ENCODE measurements around the gene GTF3A. TPM values are rescaled to one million over a fixed set of nuclear protein-coding genes. Genes with fewer than 3 reads are reported as not detected.

The GTF3A gene
- total and polyA plus RNA-seq, 2 of the 4 experiments (the other 2 are of a cell fraction): 74.1 to 116 TPM

DNA sequence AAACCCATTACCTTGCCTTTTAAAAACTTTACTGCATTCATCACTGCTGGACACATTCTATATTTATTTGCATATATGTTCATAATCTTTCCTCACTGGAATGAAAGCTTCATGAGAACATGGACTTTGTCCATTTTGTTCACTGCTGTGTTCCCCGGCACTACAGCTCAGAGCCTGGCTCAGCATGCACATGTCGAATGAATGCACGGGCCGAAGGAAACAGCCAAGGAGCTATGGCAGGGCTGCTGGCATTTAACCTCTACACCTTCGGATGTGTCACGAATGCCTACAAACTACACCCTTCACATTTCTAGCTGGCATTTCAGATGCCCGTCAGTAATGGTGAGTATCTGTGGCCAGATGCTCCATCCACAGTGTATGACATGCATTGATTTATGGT, 18.4 kb downstream of the GTF3A start:
- intact Hi-C loops (cut with micrococcal nuclease) (no loop called here), dilution Hi-C loops (cut with HindIII; ENCODE audit: low sequenced_read_pairs, unreplicated experiment) (no loop called here), in situ Hi-C loops (cut with MboI; ENCODE audit: low sequenced_read_pairs) (no loop called here)
- Histone ChIP-seq H3K27me3 (ENCODE audit: control insufficient read depth, insufficient read depth, low read length) (no peaks in the 10 kb centered on the region), H4K91ac (ENCODE audit: insufficient read depth, low read depth, low read length) (no peak overlapping the region), H3K14ac (replicated peaks; ENCODE audit: low read depth, low read length) (no peak overlapping the region), H4K20me1 (ENCODE audit: insufficient read depth, low read length) (no peaks in the 10 kb centered on the region), H3K79me1 (ENCODE audit: low read depth in 1 of 2, low read length in 2 of 2) (peaks cover 0 to 32% of the 10 kb centered on the region in 2 experiments), H2AFZ (replicated peaks; ENCODE audit: low read length, poor library complexity) (no peak overlapping the region), H2AK5ac (ENCODE audit: low read depth, low read length) (no peak overlapping the region), H2BK120ac (ENCODE audit: low read depth, low read length) (no peak overlapping the region), H3K23ac (ENCODE audit: low read depth, low read length) (no peak overlapping the region), H3K4me1 (ENCODE audit: control insufficient read depth, insufficient read depth, low read length) (no peaks in the 10 kb centered on the region), H3K4me2 (ENCODE audit: low read depth, low read length) (no peak overlapping the region), H2BK15ac (ENCODE audit: low read depth, low read length) (no peak overlapping the region), H2AK9ac (replicated peaks; ENCODE audit: low read depth, low read length, poor library complexity) (no peak overlapping the region), H3K36me3 (ENCODE audit: control insufficient read depth, insufficient read depth, low read length) (peaks cover 17% of the 10 kb centered on the region), H3K18ac (ENCODE audit: low read depth, low read length) (no peak overlapping the region), H4K8ac (ENCODE audit: low read depth in 2 of 2, low read length in 2 of 2) (no peak overlapping the region), H3K9ac (ENCODE audit: low read depth, low read length) (no peak overlapping the region), H3K4ac (ENCODE audit: low read depth, low read length) (no peak overlapping the region), H2BK20ac (ENCODE audit: low read depth, low read length) (no peak overlapping the region), H3K9me1 (ENCODE audit: insufficient read depth, low read length) (no peaks in the 10 kb centered on the region; the same call in 1 of the 2 replicates), H3K56ac (ENCODE audit: extremely low read depth, insufficient read depth, low read length) (no peak overlapping the region), H3K4me3 (ENCODE audit: insufficient read depth, low read depth, low read length) (no peak overlapping the region), H3K9me3 (ENCODE audit: control insufficient read depth, insufficient read depth, low read length) (no peaks in the 10 kb centered on the region), H2BK5ac (ENCODE audit: low read depth, low read length, poor library complexity, severe bottlenecking) (no peak overlapping the region), H4K5ac (ENCODE audit: low read depth, low read length) (no peak overlapping the region), H3K27ac (ENCODE audit: insufficient read depth, low read length) (no peak overlapping the region)
- TF ChIP-seq SMC3 (IDR thresholded peaks at IDR 0.05; ENCODE audit: low read depth, low read length): no peak
- TF ChIP-seq RCOR1 (IDR thresholded peaks at IDR 0.05; ENCODE audit: insufficient replicate concordance, low read length): no peak
- no peak for TF ChIP-seq POLR2A (IDR thresholded peaks at IDR 0.05; ENCODE audit: low read depth, low read length)
- no peak for TF ChIP-seq RAD21 (IDR thresholded peaks at IDR 0.05; ENCODE audit: low read length)
- TF ChIP-seq CEBPB (IDR thresholded peaks at IDR 0.05; ENCODE audit: low read depth, low read length): no peak
- TF ChIP-seq RFX5 (IDR thresholded peaks at IDR 0.05; ENCODE audit: low read depth, low read length): no peak
- TF ChIP-seq, protein P1, sequence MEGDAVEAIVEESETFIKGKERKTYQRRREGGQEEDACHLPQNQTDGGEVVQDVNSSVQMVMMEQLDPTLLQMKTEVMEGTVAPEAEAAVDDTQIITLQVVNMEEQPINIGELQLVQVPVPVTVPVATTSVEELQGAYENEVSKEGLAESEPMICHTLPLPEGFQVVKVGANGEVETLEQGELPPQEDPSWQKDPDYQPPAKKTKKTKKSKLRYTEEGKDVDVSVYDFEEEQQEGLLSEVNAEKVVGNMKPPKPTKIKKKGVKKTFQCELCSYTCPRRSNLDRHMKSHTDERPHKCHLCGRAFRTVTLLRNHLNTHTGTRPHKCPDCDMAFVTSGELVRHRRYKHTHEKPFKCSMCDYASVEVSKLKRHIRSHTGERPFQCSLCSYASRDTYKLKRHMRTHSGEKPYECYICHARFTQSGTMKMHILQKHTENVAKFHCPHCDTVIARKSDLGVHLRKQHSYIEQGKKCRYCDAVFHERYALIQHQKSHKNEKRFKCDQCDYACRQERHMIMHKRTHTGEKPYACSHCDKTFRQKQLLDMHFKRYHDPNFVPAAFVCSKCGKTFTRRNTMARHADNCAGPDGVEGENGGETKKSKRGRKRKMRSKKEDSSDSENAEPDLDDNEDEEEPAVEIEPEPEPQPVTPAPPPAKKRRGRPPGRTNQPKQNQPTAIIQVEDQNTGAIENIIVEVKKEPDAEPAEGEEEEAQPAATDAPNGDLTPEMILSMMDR (conservative IDR thresholded peaks at IDR 0.05; ENCODE audit: low read depth, low read length): no peak
- no peak for TF ChIP-seq CHD1 (IDR thresholded peaks at IDR 0.05; ENCODE audit: low read depth, low read length)
- TF ChIP-seq, protein P2, sequence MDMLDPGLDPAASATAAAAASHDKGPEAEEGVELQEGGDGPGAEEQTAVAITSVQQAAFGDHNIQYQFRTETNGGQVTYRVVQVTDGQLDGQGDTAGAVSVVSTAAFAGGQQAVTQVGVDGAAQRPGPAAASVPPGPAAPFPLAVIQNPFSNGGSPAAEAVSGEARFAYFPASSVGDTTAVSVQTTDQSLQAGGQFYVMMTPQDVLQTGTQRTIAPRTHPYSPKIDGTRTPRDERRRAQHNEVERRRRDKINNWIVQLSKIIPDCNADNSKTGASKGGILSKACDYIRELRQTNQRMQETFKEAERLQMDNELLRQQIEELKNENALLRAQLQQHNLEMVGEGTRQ (IDR thresholded peaks at IDR 0.05; ENCODE audit: low read depth, low read length): no peak
- TF ChIP-seq, protein P3, sequence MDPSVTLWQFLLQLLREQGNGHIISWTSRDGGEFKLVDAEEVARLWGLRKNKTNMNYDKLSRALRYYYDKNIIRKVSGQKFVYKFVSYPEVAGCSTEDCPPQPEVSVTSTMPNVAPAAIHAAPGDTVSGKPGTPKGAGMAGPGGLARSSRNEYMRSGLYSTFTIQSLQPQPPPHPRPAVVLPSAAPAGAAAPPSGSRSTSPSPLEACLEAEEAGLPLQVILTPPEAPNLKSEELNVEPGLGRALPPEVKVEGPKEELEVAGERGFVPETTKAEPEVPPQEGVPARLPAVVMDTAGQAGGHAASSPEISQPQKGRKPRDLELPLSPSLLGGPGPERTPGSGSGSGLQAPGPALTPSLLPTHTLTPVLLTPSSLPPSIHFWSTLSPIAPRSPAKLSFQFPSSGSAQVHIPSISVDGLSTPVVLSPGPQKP (IDR thresholded peaks at IDR 0.05; ENCODE audit: borderline replicate concordance, low read depth, low read length): no peak
- TF ChIP-seq MAZ (IDR thresholded peaks at IDR 0.05; ENCODE audit: borderline replicate concordance, low read depth, low read length): no peak
- TF ChIP-seq FOS (IDR thresholded peaks at IDR 0.05; ENCODE audit: low read depth, low read length): no peak
- TF ChIP-seq BHLHE40 (IDR thresholded peaks at IDR 0.05; ENCODE audit: low read depth, low read length): no peak
- no peak for TF ChIP-seq MAFK (IDR thresholded peaks at IDR 0.05; ENCODE audit: low read depth, low read length)
- TF ChIP-seq NFE2L2 (IDR thresholded peaks at IDR 0.05; ENCODE audit: low read depth, low read length): no peak
- ChIA-PET CTCF (interaction anchor here (1.1 kb wide), 1 partner anchor 200 kb away, joined by 4 read pairs; no protein-coding TSS in a partner anchor), POLR2A (ENCODE audit: unreplicated experiment) (no interaction called here)
- ATAC-seq (ENCODE audit: low read depth): no peak
- DNase-seq: no peak
- 83% methylated on average over 1 of the region's 7 CpGs; no CpG with 5 or more reads in 1 of the 2 experiments for WGBS, 2 experiments (ENCODE audit: extremely low coverage in 2 of 2, insufficient read length in 1 of 2)
- no TSS peak for BruUV-seq (replicated peaks)

Data from IMR-90 (cell line).